Measurements from ENCODE around the gene LMAN2L.

The LMAN2L gene

DNA sequence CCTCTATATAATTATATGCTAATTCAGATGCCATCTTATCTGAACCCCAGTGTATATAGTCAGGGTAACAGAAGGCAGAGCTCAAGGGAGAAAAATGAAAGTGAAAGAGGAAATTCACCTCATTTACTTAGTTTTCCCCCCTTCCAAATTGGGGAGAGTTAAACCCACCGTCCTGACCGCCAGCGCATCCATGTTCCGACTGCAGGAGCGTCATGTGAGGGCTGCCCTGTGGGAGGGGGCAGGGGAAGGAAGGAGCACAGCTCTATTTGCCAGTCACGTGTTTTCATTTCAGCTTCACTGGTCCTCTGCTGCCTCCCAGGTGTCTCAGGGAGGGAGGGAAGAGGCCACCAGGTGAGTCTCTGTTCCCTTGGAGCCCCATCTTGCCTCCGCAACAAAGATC, 34.1 kb upstream of the LMAN2L start:
- TF ChIP-seq YY1 (IDR thresholded peaks at IDR 0.05; ENCODE audit: insufficient read depth, insufficient read length), result no peak
- TF ChIP-seq ZNF274 (IDR thresholded peaks at IDR 0.05; ENCODE audit: low read depth, low read length), result no peak
- TF ChIP-seq SUZ12 (IDR thresholded peaks at IDR 0.05; ENCODE audit: extremely low read depth, insufficient read depth, insufficient read length), result no peak
- DNase-seq (ENCODE audit: low read depth, low spot score), result no peak
- no peaks in the 10 kb centered on the region for H3K27me3 ChIP-seq (ENCODE audit: insufficient read depth, insufficient read length)
- H3K9me3 ChIP-seq (ENCODE audit: insufficient read depth, low read length), result no peaks in the 10 kb centered on the region
- no peak overlapping the region for H3K4me3 ChIP-seq (ENCODE audit: insufficient read length, low read depth)
- peaks cover 11% of the 10 kb centered on the region for H3K36me3 ChIP-seq (ENCODE audit: insufficient read depth, insufficient read length, low read length)
- H3K9ac ChIP-seq (ENCODE audit: insufficient read length, low read depth), result no peak overlapping the region
- H3K4me1 ChIP-seq (ENCODE audit: insufficient read depth, insufficient read length), result peaks cover 11% of the 10 kb centered on the region

GRCh38 chr2:96772903-96773671, 33.2 kb upstream of the LMAN2L start:
- H3K9ac ChIP-seq (ENCODE audit: insufficient read length, low read depth), result no peak overlapping the region
- H3K27me3 ChIP-seq (ENCODE audit: insufficient read depth, insufficient read length), result no peaks in the 10 kb centered on the region
- DNase-seq (ENCODE audit: low read depth, low spot score), result no peak
- H3K4me3 ChIP-seq (ENCODE audit: insufficient read length, low read depth), result no peak overlapping the region
- peaks cover 11% of the 10 kb centered on the region for H3K36me3 ChIP-seq (ENCODE audit: insufficient read depth, insufficient read length, low read length)
- peaks cover 13% of the 10 kb centered on the region for H3K4me1 ChIP-seq (ENCODE audit: insufficient read depth, insufficient read length)
- no peaks in the 10 kb centered on the region for H3K9me3 ChIP-seq (ENCODE audit: insufficient read depth, low read length)
- TF ChIP-seq ZNF274 (IDR thresholded peaks at IDR 0.05; ENCODE audit: low read depth, low read length) (no peak), SUZ12 (IDR thresholded peaks at IDR 0.05; ENCODE audit: extremely low read depth, insufficient read depth, insufficient read length) (no peak), YY1 (IDR thresholded peaks at IDR 0.05; ENCODE audit: insufficient read depth, insufficient read length) (no peak)

DNA sequence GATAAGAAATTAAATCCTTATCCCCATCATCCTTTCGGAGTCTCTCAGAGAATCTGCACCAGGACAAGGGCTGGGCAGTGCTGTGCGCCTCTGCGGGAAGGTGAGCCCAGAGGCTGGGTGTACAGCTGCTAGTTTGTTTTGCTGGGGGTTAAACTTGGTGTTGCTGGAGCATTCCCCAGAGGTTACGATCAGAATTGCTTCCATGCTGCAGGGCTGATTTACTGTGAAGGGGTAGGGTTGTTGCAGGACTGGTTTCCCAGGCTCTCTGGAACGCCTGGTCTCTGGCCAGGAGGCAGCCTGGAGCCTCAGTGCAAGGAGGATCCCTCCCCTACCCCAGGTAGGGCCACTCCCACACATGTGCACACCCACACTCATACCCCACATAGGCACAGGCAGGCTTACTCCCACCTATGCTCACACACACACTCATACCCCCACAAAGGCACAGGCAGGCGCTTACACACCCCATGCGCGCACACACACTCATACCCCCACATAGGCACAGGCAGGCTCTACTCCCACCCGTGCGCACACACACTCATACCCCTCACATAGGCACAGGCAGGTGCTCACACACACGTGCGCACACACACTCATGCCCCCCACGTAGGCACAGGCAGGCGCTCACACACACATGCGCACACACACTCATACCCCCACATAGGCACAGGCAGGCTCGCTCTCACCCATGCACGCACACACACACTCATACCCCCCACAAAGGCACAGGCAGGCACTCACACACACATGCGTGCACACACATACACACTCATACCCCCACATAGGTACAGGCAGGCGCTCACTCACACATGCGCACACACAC, 32.1 kb upstream of the LMAN2L start:
- Histone ChIP-seq H3K4me1 (ENCODE audit: insufficient read depth, insufficient read length) (peaks cover 13% of the 10 kb centered on the region), H3K36me3 (ENCODE audit: insufficient read depth, insufficient read length, low read length) (peaks cover 11% of the 10 kb centered on the region), H3K27me3 (ENCODE audit: insufficient read depth, insufficient read length) (no peaks in the 10 kb centered on the region), H3K9ac (ENCODE audit: insufficient read length, low read depth) (peak overlapping the region; percentile 43), H3K4me3 (ENCODE audit: insufficient read length, low read depth) (no peak overlapping the region), H3K9me3 (ENCODE audit: insufficient read depth, low read length) (no peaks in the 10 kb centered on the region)
- no peak for TF ChIP-seq YY1 (IDR thresholded peaks at IDR 0.05; ENCODE audit: insufficient read depth, insufficient read length)
- TF ChIP-seq SUZ12 (IDR thresholded peaks at IDR 0.05; ENCODE audit: extremely low read depth, insufficient read depth, insufficient read length), result no peak
- TF ChIP-seq ZNF274 (IDR thresholded peaks at IDR 0.05; ENCODE audit: low read depth, low read length), result no peak
- no peak for DNase-seq (ENCODE audit: low read depth, low spot score)

GRCh38 chr2:96770442-96771202, 30.8 kb upstream of the LMAN2L start:
- H3K4me1 ChIP-seq (ENCODE audit: insufficient read depth, insufficient read length), result peaks cover 13% of the 10 kb centered on the region
- DNase-seq (ENCODE audit: low read depth, low spot score), result no peak
- H3K27me3 ChIP-seq (ENCODE audit: insufficient read depth, insufficient read length), result no peaks in the 10 kb centered on the region
- no peaks in the 10 kb centered on the region for H3K9me3 ChIP-seq (ENCODE audit: insufficient read depth, low read length)
- H3K36me3 ChIP-seq (ENCODE audit: insufficient read depth, insufficient read length, low read length), result peaks cover 11% of the 10 kb centered on the region
- no peak overlapping the region for H3K4me3 ChIP-seq (ENCODE audit: insufficient read length, low read depth)
- TF ChIP-seq YY1 (IDR thresholded peaks at IDR 0.05; ENCODE audit: insufficient read depth, insufficient read length) (no peak), SUZ12 (IDR thresholded peaks at IDR 0.05; ENCODE audit: extremely low read depth, insufficient read depth, insufficient read length) (no peak), ZNF274 (IDR thresholded peaks at IDR 0.05; ENCODE audit: low read depth, low read length) (no peak)
- H3K9ac ChIP-seq (ENCODE audit: insufficient read length, low read depth), result peak overlapping the region; percentile 46

DNA sequence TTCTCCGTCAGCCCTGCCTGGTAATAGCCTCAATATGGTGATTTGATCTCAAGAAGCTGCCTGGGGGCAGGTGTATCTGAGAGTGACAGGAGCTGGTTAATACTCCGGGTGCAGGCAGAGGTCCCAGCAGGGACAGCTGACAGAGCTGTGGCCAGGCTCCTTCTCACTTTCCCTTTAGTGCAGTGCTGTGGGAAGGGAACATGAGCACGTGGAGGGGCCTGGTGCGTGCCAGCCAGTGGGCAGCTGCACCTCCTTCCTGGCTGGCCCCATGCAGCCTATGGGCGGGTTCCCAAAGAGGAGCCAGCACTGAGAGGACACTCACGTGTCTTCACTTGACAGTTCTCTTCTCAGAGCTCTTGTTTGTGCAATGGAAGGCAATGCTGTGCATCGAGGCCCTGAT, 29.9 kb upstream of the LMAN2L start:
- no peak for DNase-seq (ENCODE audit: low read depth, low spot score)
- Histone ChIP-seq H3K4me1 (ENCODE audit: insufficient read depth, insufficient read length) (peaks cover 17% of the 10 kb centered on the region), H3K9me3 (ENCODE audit: insufficient read depth, low read length) (no peaks in the 10 kb centered on the region), H3K9ac (ENCODE audit: insufficient read length, low read depth) (peak overlapping the region; percentile 33), H3K27me3 (ENCODE audit: insufficient read depth, insufficient read length) (no peaks in the 10 kb centered on the region), H3K4me3 (ENCODE audit: insufficient read length, low read depth) (no peak overlapping the region), H3K36me3 (ENCODE audit: insufficient read depth, insufficient read length, low read length) (peaks cover 11% of the 10 kb centered on the region)
- no peak for TF ChIP-seq ZNF274 (IDR thresholded peaks at IDR 0.05; ENCODE audit: low read depth, low read length)
- no peak for TF ChIP-seq SUZ12 (IDR thresholded peaks at IDR 0.05; ENCODE audit: extremely low read depth, insufficient read depth, insufficient read length)
- no peak for TF ChIP-seq YY1 (IDR thresholded peaks at IDR 0.05; ENCODE audit: insufficient read depth, insufficient read length)

DNA sequence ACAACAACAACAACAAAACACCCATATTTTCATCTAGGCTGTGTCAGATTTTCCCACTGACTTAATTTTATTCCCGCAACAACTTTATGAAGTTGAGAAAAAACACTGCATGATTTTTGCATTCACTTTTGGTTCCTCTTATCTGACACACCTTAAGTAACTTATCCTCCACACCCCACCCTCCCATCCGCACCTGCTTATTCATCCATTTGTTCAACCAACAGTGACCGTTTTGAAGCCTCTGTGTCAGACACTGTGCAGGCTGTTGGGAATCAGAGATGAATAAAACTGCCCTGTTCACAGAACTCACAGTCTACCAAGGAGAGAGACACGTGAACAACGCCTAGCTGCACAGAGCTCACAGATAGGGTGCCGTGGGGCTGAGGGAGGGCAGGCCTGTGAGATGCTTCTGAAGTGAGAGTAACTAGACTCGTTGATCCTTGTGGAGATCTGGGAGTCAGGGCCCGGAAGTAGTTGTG, 28.3 kb upstream of the LMAN2L start:
- Histone ChIP-seq H3K9me3 (ENCODE audit: insufficient read depth, low read length) (no peaks in the 10 kb centered on the region), H3K4me3 (ENCODE audit: insufficient read length, low read depth) (no peak overlapping the region), H3K4me1 (ENCODE audit: insufficient read depth, insufficient read length) (peaks cover 20% of the 10 kb centered on the region), H3K27me3 (ENCODE audit: insufficient read depth, insufficient read length) (no peaks in the 10 kb centered on the region), H3K9ac (ENCODE audit: insufficient read length, low read depth) (no peak overlapping the region), H3K36me3 (ENCODE audit: insufficient read depth, insufficient read length, low read length) (peaks cover 11% of the 10 kb centered on the region)
- TF ChIP-seq ZNF274 (IDR thresholded peaks at IDR 0.05; ENCODE audit: low read depth, low read length) (no peak), SUZ12 (IDR thresholded peaks at IDR 0.05; ENCODE audit: extremely low read depth, insufficient read depth, insufficient read length) (no peak), YY1 (IDR thresholded peaks at IDR 0.05; ENCODE audit: insufficient read depth, insufficient read length) (no peak)
- no peak for DNase-seq (ENCODE audit: low read depth, low spot score)
